HG03196 (cell line): ENCODE results near the gene SLC8A2.
"Not testable (repeated sequence)": the region's sequence is repeated elsewhere in the genome, so short reads cannot be mapped to it uniquely, and the experiment has no call there.

Experiments
- ATAC-seq: cut with Tn5 transposase; IDR thresholded peaks from one replicate; pipeline ENCODE4 v1.9.1; 2021; ENCODE audit not compliant: unreplicated experiment

Gene SLC8A2

GRCh38 chr19:47487551-47488515 lies 16.1 kb upstream of the SLC8A2 start:
- no peak for ATAC-seq

GRCh38 chr19:47486900-47487299 lies 15.2 kb upstream of the SLC8A2 start:
- no peak for ATAC-seq

- ATAC-seq, result not testable (repeated sequence)
These were observed 14.5 kb upstream of the SLC8A2 start for GRCh38 chr19:47486220-47486619.

- no peak for ATAC-seq
These were observed 13.5 kb upstream of the SLC8A2 start for GRCh38 chr19:47485210-47485609.

GRCh38 chr19:47483800-47484690 lies 12.4 kb upstream of the SLC8A2 start, which contains the start of gene KPTN:
TSS of gene KPTN (minus strand) at chr19:47484219. CDS start at chr19:47484160, 59 bp downstream.
- ATAC-seq, result peak; percentile 63

GRCh38 chr19:47483200-47483599 lies 11.5 kb upstream of the SLC8A2 start:
- no peak for ATAC-seq

- ATAC-seq, result no peak
These were observed 9.9 kb upstream of the SLC8A2 start for GRCh38 chr19:47481460-47482052.

GRCh38 chr19:47480658-47481057 lies 9.0 kb upstream of the SLC8A2 start:
- ATAC-seq, result no peak

- ATAC-seq, result no peak
These were observed 8.2 kb upstream of the SLC8A2 start for GRCh38 chr19:47479701-47480503.

- no peak for ATAC-seq
These were observed 4.8 kb upstream of the SLC8A2 start for GRCh38 chr19:47476438-47476972.

GRCh38 chr19:47475465-47475864 lies 3.8 kb upstream of the SLC8A2 start:
- no peak for ATAC-seq

GRCh38 chr19:47473336-47473735 lies 1.6 kb upstream of the SLC8A2 start:
- ATAC-seq, result no peak

GRCh38 chr19:47471381-47471732 lies 336 bp downstream of the SLC8A2 start:
- no peak for ATAC-seq

GRCh38 chr19:47470447-47471195 lies 1.1 kb downstream of the SLC8A2 start:
- no peak for ATAC-seq

- ATAC-seq, result no peak
These were observed 2.0 kb downstream of the SLC8A2 start for GRCh38 chr19:47469719-47470118.

GRCh38 chr19:47469363-47469700 lies 2.4 kb downstream of the SLC8A2 start:
- ATAC-seq, result no peak

GRCh38 chr19:47467914-47468313 lies 3.8 kb downstream of the SLC8A2 start:
- ATAC-seq, result no peak

- ATAC-seq, result no peak
These were observed 5.7 kb downstream of the SLC8A2 start for GRCh38 chr19:47465957-47466356.

- ATAC-seq, result no peak
These were observed 6.8 kb downstream of the SLC8A2 start for GRCh38 chr19:47464675-47465419.
